A549 (cell line): ENCODE measurements around the gene NR4A2.

Experiments
- BHLHE40 ChIP-seq: IDR thresholded peaks from 2 replicates; pipeline ENCODE4 v1.6.1; 2012; ENCODE audit warnings: low read depth, low read length, inconsistent platforms
- EP300 ChIP-seq, 2 experiments: fragments of >200 bp; sonication (Bioruptor Twin); formaldehyde crosslinking; IDR thresholded peaks; 2 replicates in 1 of 2; 3 replicates in 1 of 2; pipeline ENCODE4 v1.6.1; 2016 to 2017
- HOXA7 ChIP-seq: fragments of 250-450 bp; sonication (Bioruptor Pico); IDR thresholded peaks from 2 replicates; pipeline ENCODE4 v1.5.0; 2020; ENCODE audit warnings: mild to moderate bottlenecking, moderate library complexity
- NR3C1 ChIP-seq: fragments of >200 bp; sonication (Bioruptor Twin); formaldehyde crosslinking; IDR thresholded peaks from 3 replicates; pipeline ENCODE4 v1.6.1; 2017
- POLR2A ChIP-seq: IDR thresholded peaks from 2 replicates; pipeline ENCODE4 v1.6.1; 2012; ENCODE audit warnings: mild to moderate bottlenecking, low read length
- RAD21 ChIP-seq, 2 experiments: fragments of >200 bp in 1 of 2; sonication (Bioruptor Twin) in 1 of 2; formaldehyde crosslinking in 1 of 2; IDR thresholded peaks in 1 of 2; conservative IDR thresholded peaks in 1 of 2; 2 replicates in 1 of 2; 3 replicates in 1 of 2; pipeline ENCODE4 v1.6.1; 2012 to 2018; ENCODE audit warnings: inconsistent platforms in 1 of 2
- RCOR1 ChIP-seq: fragments of 150-350 bp; IDR thresholded peaks from 2 replicates; pipeline ENCODE4 v1.6.1; 2014; ENCODE audit warnings: antibody characterized with exemption, low read length, low read depth
- SREBF2 ChIP-seq: fragments of 450-650 bp; IDR thresholded peaks from 2 replicates; pipeline ENCODE4 v1.6.1; 2014; ENCODE audit warnings: mild to moderate bottlenecking, moderate library complexity
- TF ChIP-seq, protein P1 (sequence below): fragments of >200 bp; sonication (Bioruptor Twin); formaldehyde crosslinking; IDR thresholded peaks from 3 replicates; pipeline ENCODE4 v1.5.1; 2016
- TF ChIP-seq, protein P2 (sequence below): IDR thresholded peaks from 2 replicates; pipeline ENCODE4 v1.6.1; 2012
- TF ChIP-seq, protein P3 (sequence below): fragments of 450-650 bp; IDR thresholded peaks from 2 replicates; pipeline ENCODE4 v1.6.1; 2014; ENCODE audit warnings: antibody characterized with exemption
- TF ChIP-seq, protein P4 (sequence below): fragments of 150-350 bp; IDR thresholded peaks from 2 replicates; pipeline ENCODE4 v1.6.1; 2014; ENCODE audit warnings: low read depth, mild to moderate bottlenecking, low read length
- TF ChIP-seq, protein P5 (sequence below): fragments of >200 bp; sonication (Bioruptor Twin); formaldehyde crosslinking; IDR thresholded peaks from 3 replicates; pipeline ENCODE4 v1.6.1; 2016
- TF ChIP-seq, protein P6 (sequence below): fragments of 200-600 bp; sonication (generic); IDR thresholded peaks from 2 replicates; pipeline ENCODE4 v1.6.1; 2016; ENCODE audit warnings: antibody characterized with exemption, mild to moderate bottlenecking, moderate library complexity

DNA sequence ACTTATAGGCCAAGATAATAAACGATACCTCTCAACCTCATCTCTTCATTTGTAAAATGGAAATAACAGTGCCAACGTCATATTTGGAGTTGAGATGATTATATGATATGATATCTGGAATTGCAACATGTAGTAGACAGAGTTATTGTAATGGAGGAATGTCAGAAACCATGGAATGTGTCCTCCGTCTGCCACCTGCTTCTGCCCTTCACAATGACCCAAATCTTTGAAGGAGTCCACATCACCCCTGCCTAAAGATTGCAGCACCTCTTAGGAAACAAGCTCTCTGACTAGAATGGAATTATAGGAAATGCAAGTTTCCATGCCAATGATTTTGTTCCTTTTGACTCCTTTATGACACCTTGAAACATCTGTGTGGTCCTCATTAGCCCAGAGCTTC lies 14.9 kb downstream of the NR4A2 start:
- TF ChIP-seq, protein P1, sequence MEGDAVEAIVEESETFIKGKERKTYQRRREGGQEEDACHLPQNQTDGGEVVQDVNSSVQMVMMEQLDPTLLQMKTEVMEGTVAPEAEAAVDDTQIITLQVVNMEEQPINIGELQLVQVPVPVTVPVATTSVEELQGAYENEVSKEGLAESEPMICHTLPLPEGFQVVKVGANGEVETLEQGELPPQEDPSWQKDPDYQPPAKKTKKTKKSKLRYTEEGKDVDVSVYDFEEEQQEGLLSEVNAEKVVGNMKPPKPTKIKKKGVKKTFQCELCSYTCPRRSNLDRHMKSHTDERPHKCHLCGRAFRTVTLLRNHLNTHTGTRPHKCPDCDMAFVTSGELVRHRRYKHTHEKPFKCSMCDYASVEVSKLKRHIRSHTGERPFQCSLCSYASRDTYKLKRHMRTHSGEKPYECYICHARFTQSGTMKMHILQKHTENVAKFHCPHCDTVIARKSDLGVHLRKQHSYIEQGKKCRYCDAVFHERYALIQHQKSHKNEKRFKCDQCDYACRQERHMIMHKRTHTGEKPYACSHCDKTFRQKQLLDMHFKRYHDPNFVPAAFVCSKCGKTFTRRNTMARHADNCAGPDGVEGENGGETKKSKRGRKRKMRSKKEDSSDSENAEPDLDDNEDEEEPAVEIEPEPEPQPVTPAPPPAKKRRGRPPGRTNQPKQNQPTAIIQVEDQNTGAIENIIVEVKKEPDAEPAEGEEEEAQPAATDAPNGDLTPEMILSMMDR = no peak
- TF ChIP-seq RAD21 (conservative IDR thresholded peaks at IDR 0.05 in 1 of 2, IDR thresholded peaks at IDR 0.05 in 1 of 2) (no peak), POLR2A (no peak), EP300 (IDR thresholded peaks at IDR 0.05) (no peak), BHLHE40 (no peak), RCOR1 (no peak), SREBF2 (no peak), NR3C1 (no peak), HOXA7 (no peak)
- TF ChIP-seq, protein P2, sequence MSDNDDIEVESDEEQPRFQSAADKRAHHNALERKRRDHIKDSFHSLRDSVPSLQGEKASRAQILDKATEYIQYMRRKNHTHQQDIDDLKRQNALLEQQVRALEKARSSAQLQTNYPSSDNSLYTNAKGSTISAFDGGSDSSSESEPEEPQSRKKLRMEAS = no peak
- TF ChIP-seq, protein P3, sequence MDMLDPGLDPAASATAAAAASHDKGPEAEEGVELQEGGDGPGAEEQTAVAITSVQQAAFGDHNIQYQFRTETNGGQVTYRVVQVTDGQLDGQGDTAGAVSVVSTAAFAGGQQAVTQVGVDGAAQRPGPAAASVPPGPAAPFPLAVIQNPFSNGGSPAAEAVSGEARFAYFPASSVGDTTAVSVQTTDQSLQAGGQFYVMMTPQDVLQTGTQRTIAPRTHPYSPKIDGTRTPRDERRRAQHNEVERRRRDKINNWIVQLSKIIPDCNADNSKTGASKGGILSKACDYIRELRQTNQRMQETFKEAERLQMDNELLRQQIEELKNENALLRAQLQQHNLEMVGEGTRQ = no peak
- TF ChIP-seq, protein P4, sequence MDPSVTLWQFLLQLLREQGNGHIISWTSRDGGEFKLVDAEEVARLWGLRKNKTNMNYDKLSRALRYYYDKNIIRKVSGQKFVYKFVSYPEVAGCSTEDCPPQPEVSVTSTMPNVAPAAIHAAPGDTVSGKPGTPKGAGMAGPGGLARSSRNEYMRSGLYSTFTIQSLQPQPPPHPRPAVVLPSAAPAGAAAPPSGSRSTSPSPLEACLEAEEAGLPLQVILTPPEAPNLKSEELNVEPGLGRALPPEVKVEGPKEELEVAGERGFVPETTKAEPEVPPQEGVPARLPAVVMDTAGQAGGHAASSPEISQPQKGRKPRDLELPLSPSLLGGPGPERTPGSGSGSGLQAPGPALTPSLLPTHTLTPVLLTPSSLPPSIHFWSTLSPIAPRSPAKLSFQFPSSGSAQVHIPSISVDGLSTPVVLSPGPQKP = no peak
- TF ChIP-seq, protein P5, sequence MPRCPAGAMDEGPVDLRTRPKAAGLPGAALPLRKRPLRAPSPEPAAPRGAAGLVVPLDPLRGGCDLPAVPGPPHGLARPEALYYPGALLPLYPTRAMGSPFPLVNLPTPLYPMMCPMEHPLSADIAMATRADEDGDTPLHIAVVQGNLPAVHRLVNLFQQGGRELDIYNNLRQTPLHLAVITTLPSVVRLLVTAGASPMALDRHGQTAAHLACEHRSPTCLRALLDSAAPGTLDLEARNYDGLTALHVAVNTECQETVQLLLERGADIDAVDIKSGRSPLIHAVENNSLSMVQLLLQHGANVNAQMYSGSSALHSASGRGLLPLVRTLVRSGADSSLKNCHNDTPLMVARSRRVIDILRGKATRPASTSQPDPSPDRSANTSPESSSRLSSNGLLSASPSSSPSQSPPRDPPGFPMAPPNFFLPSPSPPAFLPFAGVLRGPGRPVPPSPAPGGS = no peak
- TF ChIP-seq, protein P6, sequence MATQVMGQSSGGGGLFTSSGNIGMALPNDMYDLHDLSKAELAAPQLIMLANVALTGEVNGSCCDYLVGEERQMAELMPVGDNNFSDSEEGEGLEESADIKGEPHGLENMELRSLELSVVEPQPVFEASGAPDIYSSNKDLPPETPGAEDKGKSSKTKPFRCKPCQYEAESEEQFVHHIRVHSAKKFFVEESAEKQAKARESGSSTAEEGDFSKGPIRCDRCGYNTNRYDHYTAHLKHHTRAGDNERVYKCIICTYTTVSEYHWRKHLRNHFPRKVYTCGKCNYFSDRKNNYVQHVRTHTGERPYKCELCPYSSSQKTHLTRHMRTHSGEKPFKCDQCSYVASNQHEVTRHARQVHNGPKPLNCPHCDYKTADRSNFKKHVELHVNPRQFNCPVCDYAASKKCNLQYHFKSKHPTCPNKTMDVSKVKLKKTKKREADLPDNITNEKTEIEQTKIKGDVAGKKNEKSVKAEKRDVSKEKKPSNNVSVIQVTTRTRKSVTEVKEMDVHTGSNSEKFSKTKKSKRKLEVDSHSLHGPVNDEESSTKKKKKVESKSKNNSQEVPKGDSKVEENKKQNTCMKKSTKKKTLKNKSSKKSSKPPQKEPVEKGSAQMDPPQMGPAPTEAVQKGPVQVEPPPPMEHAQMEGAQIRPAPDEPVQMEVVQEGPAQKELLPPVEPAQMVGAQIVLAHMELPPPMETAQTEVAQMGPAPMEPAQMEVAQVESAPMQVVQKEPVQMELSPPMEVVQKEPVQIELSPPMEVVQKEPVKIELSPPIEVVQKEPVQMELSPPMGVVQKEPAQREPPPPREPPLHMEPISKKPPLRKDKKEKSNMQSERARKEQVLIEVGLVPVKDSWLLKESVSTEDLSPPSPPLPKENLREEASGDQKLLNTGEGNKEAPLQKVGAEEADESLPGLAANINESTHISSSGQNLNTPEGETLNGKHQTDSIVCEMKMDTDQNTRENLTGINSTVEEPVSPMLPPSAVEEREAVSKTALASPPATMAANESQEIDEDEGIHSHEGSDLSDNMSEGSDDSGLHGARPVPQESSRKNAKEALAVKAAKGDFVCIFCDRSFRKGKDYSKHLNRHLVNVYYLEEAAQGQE = no peak
